B cell (primary cell): ENCODE measurements around the gene MAML2. TPM values are rescaled to one million over a fixed set of nuclear protein-coding genes. Genes with fewer than 3 reads are reported as not detected.

Source experiments
- ATAC-seq: fragments of 200-7000 bp; cut with Tn5 transposase; one replicate; pipeline ENCODE4 v1.10.0; 2021; ENCODE audit warnings: low read depth, mild to moderate bottlenecking, moderate number of reproducible peaks, moderate library complexity
- CTCF ChIA-PET: fragments of 350-600 bp; sonication (Branson Sonifier 250); formaldehyde crosslinking; loops from one replicate; lab custom pipeline; 2021; ENCODE audit warnings: antibody characterized with exemption, inconsistent platforms; lab: Charles Lee
- POLR2A ChIA-PET: fragments of 350-600 bp; sonication (Branson Sonifier 250); formaldehyde crosslinking; loops from one replicate; lab custom pipeline; 2021; ENCODE audit warnings: antibody characterized with exemption; lab: Charles Lee
- DNase-seq: peaks from one replicate; pipeline ENCODE4 v3.0.0; 2013
- H2AFZ ChIP-seq: 2 replicates; pipeline ENCODE4 v1.6.1; 2012; ENCODE audit warnings: mild to moderate bottlenecking, low read depth, low read length; ENCODE audit not compliant: insufficient read depth, poor library complexity, severe bottlenecking
- H3K27ac ChIP-seq, 2 donors: 1 replicate in 1 of 2; 2 replicates in 1 of 2; pipeline ENCODE4 v1.5.1; 2012 to 2013; ENCODE audit warnings: low read length in 2 of 2, mild to moderate bottlenecking in 2 of 2, moderate library complexity in 1 of 2
- H3K27me3 ChIP-seq, 4 experiments: fragments of 200-600 bp in 1 of 4; sonication (generic) in 1 of 4; replicated peaks in 1 of 4; 1 replicate in 2 of 4; 2 replicates in 2 of 4; pipeline versions ENCODE4 v1.6.1 to v1.7.0; 2013 to 2016; ENCODE audit warnings: low read length in 3 of 4, mild to moderate bottlenecking in 2 of 4, mixed read lengths in 1 of 4, moderate library complexity in 1 of 4; ENCODE audit not compliant: insufficient read depth in 4 of 4, control insufficient read depth in 3 of 4; ENCODE audit errors: control extremely low read depth in 1 of 4
- H3K36me3 ChIP-seq, 2 experiments: replicated peaks in 1 of 2; 1 replicate in 1 of 2; 2 replicates in 1 of 2; pipeline versions ENCODE4 v1.6.1 to v1.7.1; 2013; ENCODE audit warnings: low read length in 1 of 2; ENCODE audit not compliant: insufficient read depth in 2 of 2, control insufficient read depth in 1 of 2; ENCODE audit errors: control extremely low read depth in 1 of 2, extremely low read depth in 1 of 2
- H3K4me1 ChIP-seq, 2 donors: fragments of 200-600 bp in 1 of 2; sonication (generic) in 1 of 2; 1 replicate in 1 of 2; 2 replicates in 1 of 2; pipeline versions ENCODE4 v1.5.1 to v1.6.1; 2013 to 2017; ENCODE audit warnings: low read length in 2 of 2; ENCODE audit not compliant: control insufficient read depth in 2 of 2, insufficient read depth in 2 of 2
- H3K4me2 ChIP-seq: replicated peaks from 2 replicates; pipeline ENCODE3; 2012; ENCODE audit warnings: mild to moderate bottlenecking, low read depth, low read length; ENCODE audit not compliant: poor library complexity, severe bottlenecking
- H3K4me3 ChIP-seq, 5 experiments: fragments of 200-600 bp in 1 of 5; sonication (generic) in 1 of 5; 1 replicate in 3 of 5; 2 replicates in 2 of 5; pipeline versions ENCODE4 v1.5.1 to v1.7.0; 2011 to 2016; ENCODE audit warnings: low read length in 4 of 5, mild to moderate bottlenecking in 4 of 5, low read depth in 2 of 5, control low read depth in 1 of 5, moderate library complexity in 1 of 5; ENCODE audit not compliant: insufficient read depth in 1 of 5; ENCODE audit errors: control extremely low read depth in 1 of 5, extremely low read depth in 1 of 5
- H3K79me2 ChIP-seq: fragments of 200-600 bp; sonication (generic); one replicate; pipeline ENCODE4 v1.6.0; 2016; ENCODE audit warnings: low read length; ENCODE audit not compliant: control insufficient read depth, insufficient read depth
- H3K9ac ChIP-seq: fragments of 200-600 bp; sonication (generic); 2 replicates; pipeline ENCODE4 v1.6.1; 2017; ENCODE audit warnings: mild to moderate bottlenecking, low read length, moderate library complexity
- H3K9me3 ChIP-seq, 3 donors: one replicate each; pipeline versions ENCODE4 v1.6.1 to v1.7.1; 2013; ENCODE audit warnings: low read length in 2 of 3; ENCODE audit not compliant: control insufficient read depth in 2 of 3, insufficient read depth in 1 of 3; ENCODE audit errors: control extremely low read depth in 1 of 3
- H4K20me1 ChIP-seq: 2 replicates; pipeline ENCODE4 v1.6.0; 2012; ENCODE audit warnings: mild to moderate bottlenecking, low read length; ENCODE audit not compliant: insufficient read depth, control insufficient read depth, poor library complexity, severe bottlenecking
- H3K27ac Mint-ChIP-seq: one replicate; pipeline ENCODE4 v1.8.0; 2021; ENCODE audit warnings: mixed read lengths
- H3K27me3 Mint-ChIP-seq: one replicate; pipeline ENCODE4 v1.8.0; 2021; ENCODE audit warnings: mixed read lengths
- H3K4me1 Mint-ChIP-seq: one replicate; pipeline ENCODE4 v1.8.0; 2021; ENCODE audit warnings: mixed read lengths
- H3K4me3 Mint-ChIP-seq: one replicate; pipeline ENCODE4 v1.8.0; 2021; ENCODE audit warnings: mixed read lengths
- H3K9me3 Mint-ChIP-seq: one replicate; pipeline ENCODE4 v1.8.0; 2022; ENCODE audit warnings: mixed read lengths; ENCODE audit not compliant: insufficient read depth
- CTCF ChIP-seq: fragments of 200-600 bp; IDR thresholded peaks from one replicate; pipeline ENCODE4 v1.8.0; 2022; ENCODE audit warnings: antibody characterized with exemption, mild to moderate bottlenecking
- EZH2 ChIP-seq: IDR thresholded peaks from 2 replicates; pipeline ENCODE4 v1.6.1; 2012; ENCODE audit warnings: borderline replicate concordance, low read depth, mild to moderate bottlenecking, moderate library complexity, low read length; ENCODE audit not compliant: insufficient read depth, poor library complexity, severe bottlenecking
- WGBS: methylation state at CpG from one replicate; pipeline ENCODE4 v1.1.5; 2013; ENCODE audit warnings: missing lambda C conversion rate; ENCODE audit not compliant: insufficient coverage; 5-methylcytosine and 5-hydroxymethylcytosine counted together
- intact Hi-C: fragments of 100-400 bp; cut with micrococcal nuclease; formaldehyde crosslinking; loops from one replicate; pipeline ENCODE4 v1.10.0; 2022
- polyA plus RNA-seq: library from polyadenylated mRNA; depleted of rRNA; stranded (reverse); fragments of >200 nt; gene quantifications from 2 replicates; pipeline ENCODE4 v1.2.3, GENCODE V29; 2012
- total RNA-seq, 2 donors: library from RNA; stranded (reverse); fragments of 120-200 nt in 1 of 2; gene quantifications; 1 replicate in 1 of 2; 2 replicates in 1 of 2; pipeline versions ENCODE4 v1.2.3 to v1.2.4, GENCODE V29; 2013 to 2022

Gene MAML2
- total and polyA plus RNA-seq, 2 donors (not counting 1 experiment from before 2014, with no cell fraction given): 10.7 to 26.4 TPM

GRCh38 chr11:96309016-96309642 is 33.9 kb downstream of the MAML2 start:
- Histone ChIP-seq H3K9ac (no peak overlapping the region), H3K27ac (no peak overlapping the region), H3K4me3 (no peak overlapping the region), H3K9me3 (no peaks in the 10 kb centered on the region), H3K27me3 (no peaks in the 10 kb centered on the region), H4K20me1 (no peaks in the 10 kb centered on the region), H3K79me2 (peaks cover 31% of the 10 kb centered on the region), H3K4me2 (no peak overlapping the region), H3K4me1 (peaks cover 2 to 3% of the 10 kb centered on the region in 2 donors), H2AFZ (no peak overlapping the region), H3K36me3 (peaks cover 0 to 5% of the 10 kb centered on the region in 2 experiments)
- no peak for ATAC-seq
- no peak for TF ChIP-seq EZH2
- no peak for TF ChIP-seq CTCF
- H3K4me1 Mint-ChIP-seq: peaks cover 41% of the 10 kb centered on the region
- no peak overlapping the region for H3K4me3 Mint-ChIP-seq
- no peaks in the 10 kb centered on the region for H3K9me3 Mint-ChIP-seq
- DNase-seq: no peak
- intact Hi-C loops: no loop called here
- H3K27me3 Mint-ChIP-seq: no peaks in the 10 kb centered on the region
- POLR2A ChIA-PET: interaction anchor here (0.7 kb wide), 1 partner anchor 26 kb away, joined by 5 read pairs; no protein-coding TSS in a partner anchor
- H3K27ac Mint-ChIP-seq: no peak overlapping the region
- CTCF ChIA-PET: interaction anchor here (0.8 to 6.6 kb wide), 2 partner anchors 9 to 34 kb away, joined by 4 to 40 read pairs; partner anchors contain the start of gene MAML2
- WGBS: no CpG with 5 or more reads among the region's 2 CpGs

- Histone ChIP-seq H3K9me3 (no peaks in the 10 kb centered on the region), H3K27ac (no peak overlapping the region), H3K36me3 (peaks cover 0 to 5% of the 10 kb centered on the region in 2 experiments), H3K4me1 (no peaks in the 10 kb centered on the region), H3K4me3 (no peak overlapping the region), H3K27me3 (no peaks in the 10 kb centered on the region), H3K79me2 (peaks cover 21% of the 10 kb centered on the region), H2AFZ (no peak overlapping the region), H3K9ac (no peak overlapping the region), H4K20me1 (no peaks in the 10 kb centered on the region), H3K4me2 (no peak overlapping the region)
- DNase-seq (no peak), ATAC-seq (no peak)
- H3K9me3 Mint-ChIP-seq: no peaks in the 10 kb centered on the region
- no peaks in the 10 kb centered on the region for H3K27me3 Mint-ChIP-seq
- no CpG with 5 or more reads among the region's 3 CpGs for WGBS
- no peak overlapping the region for H3K4me3 Mint-ChIP-seq
- peaks cover 38% of the 10 kb centered on the region for H3K4me1 Mint-ChIP-seq
- no peak overlapping the region for H3K27ac Mint-ChIP-seq
- POLR2A ChIA-PET: interaction anchor here (0.6 kb wide), 1 partner anchor 16 kb away, joined by 5 read pairs; no protein-coding TSS in a partner anchor
- intact Hi-C loops: loop anchor here (2.0 kb wide), 1 partner anchor 15 kb away; no protein-coding TSS in a partner anchor
- CTCF ChIA-PET: interaction anchor here (0.5 to 6.6 kb wide), 2 partner anchors 35 to 156 kb away, joined by 3 to 40 read pairs; partner anchors contain the start of gene MAML2
- TF ChIP-seq CTCF (no peak), EZH2 (no peak)
Observed at GRCh38 chr11:96307776-96308140, 35.2 kb downstream of the MAML2 start.
